ENCODE results near the gene WDR5B.
"Not testable (repeated sequence)": the region's sequence is repeated elsewhere in the genome, so short reads cannot be mapped to it uniquely, and the experiment has no call there.

Gene WDR5B

DNA sequence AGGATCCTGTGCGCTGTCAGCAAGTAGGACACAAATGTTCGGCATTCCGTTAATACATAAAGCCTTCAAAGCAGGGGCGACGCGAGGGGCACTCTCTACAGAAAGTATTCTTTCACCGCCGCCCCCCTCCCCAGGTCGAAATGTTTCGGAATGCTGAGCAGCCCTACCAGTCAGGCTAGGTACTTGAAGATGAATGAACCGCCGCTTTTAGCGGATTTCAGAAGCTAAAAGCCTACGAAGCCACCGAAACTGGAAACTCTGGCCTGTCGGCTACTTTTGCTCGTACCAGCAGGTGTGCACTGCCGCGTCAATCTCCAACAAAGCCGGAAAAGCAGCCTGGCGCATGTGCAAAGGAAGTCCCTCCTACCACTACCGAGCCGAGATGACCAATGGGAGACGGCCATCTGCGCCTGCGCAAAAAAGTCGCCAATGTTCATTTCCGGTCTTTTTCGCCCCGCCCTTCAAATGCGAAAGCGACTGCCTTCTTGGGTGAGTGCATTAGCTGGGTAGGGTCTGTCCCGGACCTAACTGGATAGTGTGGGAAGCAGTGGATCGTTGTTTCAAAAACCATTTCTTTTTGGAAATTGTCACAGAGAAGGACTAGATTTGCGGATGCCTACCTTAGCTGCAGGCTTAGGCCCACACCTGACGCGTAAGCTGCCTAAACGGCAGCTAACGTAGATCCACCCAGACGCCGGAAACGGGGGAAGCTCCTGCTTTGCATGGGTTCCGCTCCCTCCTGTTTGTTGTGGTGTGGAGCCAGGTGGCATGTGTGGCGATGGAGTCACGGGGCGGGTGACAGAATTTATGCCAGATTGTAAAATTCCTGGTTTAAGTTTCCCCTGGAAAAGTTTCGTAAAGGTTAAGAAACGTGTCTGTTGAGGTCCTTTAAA, at the start of gene WDR5B:
TSS of gene WDR5B (minus strand) at position 301 of the 893 bp plus-strand sequence. CDS start 534 bp downstream, outside the sequence.
- 0 out of 2 replicates have a peak, but pooled peaks cover under 1% of the 10 kb centered on the region for H3K36me3 ChIP-seq (ENCODE audit: insufficient read depth, low read length)
- peak within 1 kb of the TSS; percentile 83 for H3K4me3 ChIP-seq (ENCODE audit: low read depth, low read length)
- peaks cover 42% of the 10 kb centered on the region for H3K79me2 ChIP-seq (ENCODE audit: control insufficient read depth, insufficient read depth, low read length, unreplicated experiment)
- H3K27ac ChIP-seq (ENCODE audit: low read depth, low read length): peak within 1 kb of the TSS; percentile 46
- peak within 1 kb of the TSS; percentile 84 for H2AFZ ChIP-seq (ENCODE audit: low read length, unreplicated experiment)
- H3K4me1 ChIP-seq (ENCODE audit: control insufficient read depth, insufficient read depth, low read length, unreplicated experiment): peaks cover 16% of the 10 kb centered on the region
- no peaks in the 10 kb centered on the region for H3K27me3 ChIP-seq (ENCODE audit: insufficient read depth, low read length)

DNA sequence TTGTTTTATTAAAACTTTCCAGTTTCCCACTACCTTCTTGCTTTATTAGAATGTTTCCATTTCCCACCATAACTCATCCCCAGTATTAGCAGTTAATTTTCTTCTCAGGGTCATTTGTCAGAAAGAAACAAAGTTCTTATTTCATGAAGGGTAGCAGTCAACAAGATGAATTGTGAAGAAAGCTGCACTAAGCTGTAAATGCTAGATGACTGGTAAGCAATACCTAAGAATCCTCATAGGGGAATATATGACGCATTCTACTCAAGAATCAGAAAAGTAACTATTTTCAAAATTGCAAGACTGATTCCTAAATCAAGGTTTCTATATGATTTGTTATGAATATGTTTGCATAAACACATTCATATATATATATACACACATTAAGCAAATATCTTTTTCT, 48.8 kb upstream of the WDR5B start:
- Histone ChIP-seq H3K27me3 (ENCODE audit: insufficient read depth, low read length) (no peaks in the 10 kb centered on the region), H3K4me1 (ENCODE audit: control insufficient read depth, insufficient read depth, low read length, unreplicated experiment) (peaks cover 5% of the 10 kb centered on the region), H3K79me2 (ENCODE audit: control insufficient read depth, insufficient read depth, low read length, unreplicated experiment) (peaks cover 28% of the 10 kb centered on the region), H3K27ac (ENCODE audit: low read depth, low read length) (no peak overlapping the region), H3K36me3 (ENCODE audit: insufficient read depth, low read length) (peaks cover 18% of the 10 kb centered on the region), H3K4me3 (ENCODE audit: low read depth, low read length) (no peak overlapping the region), H2AFZ (ENCODE audit: low read length, unreplicated experiment) (no peak overlapping the region)

DNA sequence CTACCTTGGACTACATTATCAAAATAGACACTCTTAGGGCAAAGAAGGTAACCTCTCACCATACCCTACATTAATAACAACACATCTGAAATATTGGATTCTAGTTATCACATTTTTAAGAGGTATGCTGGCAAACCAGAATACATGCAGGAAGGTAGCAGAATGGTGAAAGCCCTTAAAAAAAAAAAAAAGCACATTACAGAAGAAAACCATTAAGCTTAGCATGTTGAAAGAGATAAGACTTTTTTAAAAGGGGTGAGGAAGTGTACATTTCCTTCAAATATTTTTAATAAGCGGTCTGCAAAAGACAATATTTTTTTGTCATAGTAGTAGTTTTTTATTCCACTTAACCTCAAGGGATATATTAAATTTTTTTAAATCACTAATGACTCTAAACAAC, 46.5 kb upstream of the WDR5B start:
- no peak overlapping the region for H3K4me3 ChIP-seq (ENCODE audit: low read depth, low read length)
- H3K27ac ChIP-seq (ENCODE audit: low read depth, low read length): no peak overlapping the region
- no peak overlapping the region for H2AFZ ChIP-seq (ENCODE audit: low read length, unreplicated experiment)
- H3K79me2 ChIP-seq (ENCODE audit: control insufficient read depth, insufficient read depth, low read length, unreplicated experiment): peaks cover 6% of the 10 kb centered on the region
- H3K27me3 ChIP-seq (ENCODE audit: insufficient read depth, low read length): no peaks in the 10 kb centered on the region
- H3K4me1 ChIP-seq (ENCODE audit: control insufficient read depth, insufficient read depth, low read length, unreplicated experiment): no peaks in the 10 kb centered on the region
- peaks cover 22% of the 10 kb centered on the region for H3K36me3 ChIP-seq (ENCODE audit: insufficient read depth, low read length)

DNA sequence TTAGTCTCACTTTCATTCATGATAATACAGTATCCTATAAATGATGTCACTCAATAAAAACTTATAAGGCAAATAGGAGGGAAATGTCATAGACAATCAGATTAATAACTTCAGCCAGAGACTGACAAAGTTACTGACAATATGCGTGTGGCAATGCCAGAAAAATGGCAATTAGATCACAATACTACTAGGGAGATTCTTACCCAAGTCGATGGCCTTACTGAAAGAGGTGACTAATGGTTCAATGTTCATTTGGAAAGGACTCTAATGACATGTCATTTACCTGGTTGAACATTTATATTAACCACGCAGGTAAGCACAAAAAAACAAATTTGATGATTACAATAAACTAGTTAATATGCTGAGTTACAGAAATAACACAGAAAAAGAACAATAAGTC, 45.9 kb upstream of the WDR5B start:
- Histone ChIP-seq H2AFZ (ENCODE audit: low read length, unreplicated experiment) (no peak overlapping the region), H3K79me2 (ENCODE audit: control insufficient read depth, insufficient read depth, low read length, unreplicated experiment) (peaks cover 3% of the 10 kb centered on the region), H3K4me3 (ENCODE audit: low read depth, low read length) (no peak overlapping the region), H3K4me1 (ENCODE audit: control insufficient read depth, insufficient read depth, low read length, unreplicated experiment) (no peaks in the 10 kb centered on the region), H3K27me3 (ENCODE audit: insufficient read depth, low read length) (no peaks in the 10 kb centered on the region), H3K27ac (ENCODE audit: low read depth, low read length) (no peak overlapping the region), H3K36me3 (ENCODE audit: insufficient read depth, low read length) (peaks cover 28% of the 10 kb centered on the region)

DNA sequence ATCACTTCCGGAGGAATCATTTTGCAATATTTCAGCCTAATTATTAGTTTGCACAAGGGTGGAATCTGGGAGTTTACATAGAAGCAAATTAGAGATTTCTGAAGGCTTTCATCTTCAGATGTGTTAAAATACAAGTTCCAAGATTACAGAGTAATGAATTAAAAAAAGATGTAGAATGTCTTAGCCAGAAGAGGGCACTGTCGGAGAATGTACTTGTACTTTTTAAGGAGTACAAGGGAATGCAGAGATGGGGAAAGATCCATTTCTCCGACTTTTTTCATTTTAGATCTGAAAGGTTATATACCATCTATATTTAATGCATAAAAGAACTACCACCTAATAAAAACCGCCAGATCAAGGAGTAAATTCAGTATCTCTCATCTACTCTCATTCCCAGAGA, 43.1 kb upstream of the WDR5B start:
- Histone ChIP-seq H3K27me3 (ENCODE audit: insufficient read depth, low read length) (no peaks in the 10 kb centered on the region), H3K4me3 (ENCODE audit: low read depth, low read length) (no peak overlapping the region), H2AFZ (ENCODE audit: low read length, unreplicated experiment) (no peak overlapping the region), H3K27ac (ENCODE audit: low read depth, low read length) (no peak overlapping the region), H3K4me1 (ENCODE audit: control insufficient read depth, insufficient read depth, low read length, unreplicated experiment) (no peaks in the 10 kb centered on the region), H3K36me3 (ENCODE audit: insufficient read depth, low read length) (peaks cover 44% of the 10 kb centered on the region), H3K79me2 (ENCODE audit: control insufficient read depth, insufficient read depth, low read length, unreplicated experiment) (no peaks in the 10 kb centered on the region)

DNA sequence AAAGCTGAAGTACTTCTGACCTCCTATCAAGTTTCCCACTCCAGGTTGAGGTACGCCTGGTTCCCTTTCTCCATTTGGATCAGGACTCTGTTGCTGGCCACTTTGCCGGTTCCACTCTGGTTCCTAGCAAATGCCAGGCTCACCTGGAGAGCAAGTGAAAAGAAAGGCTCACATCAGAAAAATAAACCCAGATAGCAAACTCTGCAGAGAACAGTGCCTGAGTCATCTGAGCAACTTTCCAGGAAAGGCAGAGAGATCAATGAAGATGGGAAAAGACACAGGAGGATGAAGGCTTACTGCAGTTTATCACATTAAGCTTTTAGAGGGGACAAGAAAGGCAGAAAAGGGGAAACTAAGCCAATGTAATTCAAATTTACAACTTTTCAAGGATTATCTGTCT, 41.8 kb upstream of the WDR5B start:
- H3K36me3 ChIP-seq (ENCODE audit: insufficient read depth, low read length): peaks cover 46% of the 10 kb centered on the region
- H3K27ac ChIP-seq (ENCODE audit: low read depth, low read length): no peak overlapping the region
- no peaks in the 10 kb centered on the region for H3K79me2 ChIP-seq (ENCODE audit: control insufficient read depth, insufficient read depth, low read length, unreplicated experiment)
- no peaks in the 10 kb centered on the region for H3K27me3 ChIP-seq (ENCODE audit: insufficient read depth, low read length)
- no peak overlapping the region for H2AFZ ChIP-seq (ENCODE audit: low read length, unreplicated experiment)
- H3K4me1 ChIP-seq (ENCODE audit: control insufficient read depth, insufficient read depth, low read length, unreplicated experiment): no peaks in the 10 kb centered on the region
- H3K4me3 ChIP-seq (ENCODE audit: low read depth, low read length): no peak overlapping the region

DNA sequence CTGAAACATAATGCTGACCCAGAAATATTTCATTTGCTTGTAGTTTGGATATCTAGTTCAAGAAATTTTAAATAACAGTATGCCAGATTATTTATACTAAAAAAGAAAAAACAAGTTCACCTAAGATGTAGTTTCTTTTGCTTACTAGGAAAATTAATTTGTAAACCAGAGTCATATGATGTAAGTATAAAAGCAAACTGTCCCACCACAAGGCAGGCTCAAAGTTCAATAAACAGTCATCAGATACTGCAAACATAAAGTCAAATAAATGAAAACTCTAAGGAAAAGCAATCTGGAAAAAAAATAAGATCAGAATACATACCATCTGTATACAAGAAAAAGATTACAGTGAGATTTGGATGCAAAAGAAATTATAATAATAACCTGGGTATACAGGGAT, 40.2 kb upstream of the WDR5B start:
- no peak overlapping the region for H3K27ac ChIP-seq (ENCODE audit: low read depth, low read length)
- no peak overlapping the region for H3K4me3 ChIP-seq (ENCODE audit: low read depth, low read length)
- peaks cover 44% of the 10 kb centered on the region for H3K36me3 ChIP-seq (ENCODE audit: insufficient read depth, low read length)
- H3K4me1 ChIP-seq (ENCODE audit: control insufficient read depth, insufficient read depth, low read length, unreplicated experiment): no peaks in the 10 kb centered on the region
- H2AFZ ChIP-seq (ENCODE audit: low read length, unreplicated experiment): no peak overlapping the region
- no peaks in the 10 kb centered on the region for H3K27me3 ChIP-seq (ENCODE audit: insufficient read depth, low read length)
- H3K79me2 ChIP-seq (ENCODE audit: control insufficient read depth, insufficient read depth, low read length, unreplicated experiment): peaks cover under 1% of the 10 kb centered on the region

DNA sequence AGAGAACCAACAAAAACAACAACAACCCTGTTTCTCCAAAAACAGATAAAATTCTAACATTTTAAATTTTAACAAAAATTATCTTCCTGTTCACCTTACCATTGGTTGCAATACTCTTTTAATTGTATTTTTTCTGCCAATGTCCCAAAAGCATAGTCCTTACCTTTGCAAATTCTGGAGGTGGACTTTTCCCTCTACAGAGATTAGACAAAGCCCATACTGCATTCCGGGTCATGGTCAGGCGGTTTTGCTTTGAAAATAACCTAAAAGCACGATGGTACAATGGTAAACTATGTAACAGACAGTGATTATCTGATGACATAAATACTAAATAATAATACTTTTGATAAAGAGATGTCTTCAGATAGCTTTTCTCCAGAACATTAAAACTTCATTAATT, 35.5 kb upstream of the WDR5B start:
- no peaks in the 10 kb centered on the region for H3K4me1 ChIP-seq (ENCODE audit: control insufficient read depth, insufficient read depth, low read length, unreplicated experiment)
- no peak overlapping the region for H3K4me3 ChIP-seq (ENCODE audit: low read depth, low read length)
- no peaks in the 10 kb centered on the region for H3K27me3 ChIP-seq (ENCODE audit: insufficient read depth, low read length)
- H3K79me2 ChIP-seq (ENCODE audit: control insufficient read depth, insufficient read depth, low read length, unreplicated experiment): peaks cover 5% of the 10 kb centered on the region
- no peak overlapping the region for H3K27ac ChIP-seq (ENCODE audit: low read depth, low read length)
- peaks cover 51% of the 10 kb centered on the region for H3K36me3 ChIP-seq (ENCODE audit: insufficient read depth, low read length)
- H2AFZ ChIP-seq (ENCODE audit: low read length, unreplicated experiment): no peak overlapping the region

DNA sequence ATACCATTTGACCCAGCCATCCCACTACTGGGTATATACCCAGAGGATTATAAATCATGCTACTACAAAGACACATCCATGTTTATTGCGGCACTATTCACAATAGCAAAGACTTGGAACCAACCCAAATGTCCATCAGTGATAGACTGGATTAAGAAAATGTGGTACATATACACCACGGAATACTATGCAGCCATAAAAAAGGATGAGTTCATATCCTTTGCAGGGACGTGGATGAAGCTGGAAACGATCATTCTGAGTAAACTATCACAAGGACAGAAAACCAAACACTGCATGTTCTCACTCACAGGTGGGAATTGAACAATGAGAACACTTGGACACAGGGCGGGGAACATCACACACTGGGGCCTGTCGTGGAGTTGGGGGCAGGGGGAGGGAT, 32.4 kb upstream of the WDR5B start:
- H3K27ac ChIP-seq (ENCODE audit: low read depth, low read length); H3K4me1 ChIP-seq (ENCODE audit: control insufficient read depth, insufficient read depth, low read length, unreplicated experiment); H3K79me2 ChIP-seq (ENCODE audit: control insufficient read depth, insufficient read depth, low read length, unreplicated experiment); H2AFZ ChIP-seq (ENCODE audit: low read length, unreplicated experiment); H3K4me3 ChIP-seq (ENCODE audit: low read depth, low read length); H3K27me3 ChIP-seq (ENCODE audit: insufficient read depth, low read length): not testable (repeated sequence)
- peaks cover 35% of the 10 kb centered on the region for H3K36me3 ChIP-seq (ENCODE audit: insufficient read depth, low read length)

DNA sequence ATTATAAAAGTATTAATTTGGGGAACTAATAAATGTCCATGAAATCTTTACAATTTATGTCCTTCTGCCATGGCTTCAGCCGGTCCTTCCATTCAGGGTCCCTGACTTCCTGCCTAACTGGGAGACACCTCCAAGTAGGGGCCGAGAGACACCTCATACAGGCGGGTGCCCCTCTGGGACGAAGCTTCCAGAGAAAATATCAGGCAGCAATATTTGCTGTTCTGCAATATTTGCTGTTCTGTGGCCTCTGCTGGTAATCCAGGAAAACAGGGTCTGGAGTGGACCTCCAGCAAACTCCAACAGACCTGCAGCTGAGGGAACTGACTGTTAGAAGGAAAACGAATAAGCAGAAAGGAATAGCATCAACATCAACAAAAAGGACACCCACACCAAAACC, 28.6 kb upstream of the WDR5B start:
- H3K36me3 ChIP-seq (ENCODE audit: insufficient read depth, low read length): peaks cover 27% of the 10 kb centered on the region
- H3K79me2 ChIP-seq (ENCODE audit: control insufficient read depth, insufficient read depth, low read length, unreplicated experiment); H3K4me1 ChIP-seq (ENCODE audit: control insufficient read depth, insufficient read depth, low read length, unreplicated experiment): not testable (repeated sequence)

DNA sequence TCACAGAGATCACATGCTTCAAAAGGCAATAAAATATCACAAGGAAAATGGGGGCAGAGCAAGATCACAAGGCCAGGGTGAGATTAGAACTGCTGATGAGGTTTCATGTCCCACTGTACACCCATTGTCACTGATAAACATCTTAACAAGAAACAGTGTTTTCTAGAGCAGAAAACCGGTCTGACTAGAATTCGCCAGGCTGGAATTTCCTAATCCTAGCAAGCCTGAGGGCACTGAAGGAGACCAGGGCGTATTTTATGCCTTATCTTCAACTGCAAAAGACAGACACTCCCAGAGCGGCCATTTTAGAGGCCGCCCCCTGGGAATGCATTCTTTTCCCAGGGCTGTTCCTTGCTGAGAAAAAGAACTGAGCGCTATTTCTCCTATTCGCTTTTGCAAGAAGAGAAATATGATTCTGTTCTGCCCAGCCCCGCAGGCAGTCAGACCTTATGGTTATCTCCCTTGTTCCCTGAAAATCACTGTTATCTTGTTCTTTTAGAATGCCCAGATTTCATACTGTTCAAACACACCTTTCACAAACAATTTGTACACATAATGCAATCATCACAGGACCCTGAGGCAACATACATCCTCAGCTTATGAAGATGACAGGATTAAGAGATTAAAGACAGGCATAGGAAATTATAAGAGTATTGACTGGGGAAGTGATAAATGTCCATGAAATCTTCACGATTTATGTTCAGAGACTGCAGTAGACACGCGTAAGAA, 28.1 kb upstream of the WDR5B start:
- H2AFZ ChIP-seq (ENCODE audit: low read length, unreplicated experiment); H3K4me3 ChIP-seq (ENCODE audit: low read depth, low read length); H3K27ac ChIP-seq (ENCODE audit: low read depth, low read length); H3K27me3 ChIP-seq (ENCODE audit: insufficient read depth, low read length); H3K79me2 ChIP-seq (ENCODE audit: control insufficient read depth, insufficient read depth, low read length, unreplicated experiment); H3K4me1 ChIP-seq (ENCODE audit: control insufficient read depth, insufficient read depth, low read length, unreplicated experiment): not testable (repeated sequence)
- peaks cover 27% of the 10 kb centered on the region for H3K36me3 ChIP-seq (ENCODE audit: insufficient read depth, low read length)

More for the DNA sequence above, 28.6 kb upstream of the WDR5B start:
- not testable (repeated sequence) for H2AFZ ChIP-seq (ENCODE audit: low read length, unreplicated experiment); H3K27me3 ChIP-seq (ENCODE audit: insufficient read depth, low read length); H3K27ac ChIP-seq (ENCODE audit: low read depth, low read length); H3K4me3 ChIP-seq (ENCODE audit: low read depth, low read length)

All from ACC112 (cell line).